Measurements from ENCODE around the gene PSMG2. TPM values are rescaled to one million over a fixed set of nuclear protein-coding genes. Genes with fewer than 3 reads are reported as not detected.
"Not testable (repeated sequence)": the region's sequence is repeated elsewhere in the genome, so short reads cannot be mapped to it uniquely, and the experiment has no call there.

Gene PSMG2
- total RNA-seq, 2 donors from 2014 or later: 56.7 to 69.9 TPM

DNA sequence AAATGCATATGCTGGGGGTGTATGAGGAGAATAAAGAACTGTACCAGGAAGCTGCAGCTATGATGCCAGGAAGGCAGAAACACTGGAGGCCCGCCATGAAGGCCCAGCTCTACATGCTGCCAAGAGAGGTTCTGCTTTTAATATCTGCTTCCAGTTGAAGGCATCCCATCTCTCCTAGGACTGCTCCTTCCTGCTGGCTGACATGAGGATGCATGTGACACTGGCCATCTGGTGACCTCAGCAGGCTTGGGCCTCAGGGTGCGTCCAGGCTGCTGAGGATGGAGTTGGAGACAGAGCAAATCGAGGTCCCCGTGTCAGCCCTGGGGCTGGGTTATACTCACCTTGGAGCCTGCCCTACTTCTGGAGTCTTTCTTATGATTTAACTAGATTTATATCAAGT, 49.0 kb downstream of the PSMG2 start:
- DNase-seq (no peak), ATAC-seq (no peak)
- intact Hi-C loops (cut with DNase I, micrococcal nuclease): no loop called here

GRCh38 chr18:12754511-12754910, 51.7 kb downstream of the PSMG2 start:
- intact Hi-C loops (cut with DNase I, micrococcal nuclease): no loop called here
- no peak for DNase-seq
- no peak for ATAC-seq

GRCh38 chr18:12755606-12756005, 52.8 kb downstream of the PSMG2 start:
- ATAC-seq; intact Hi-C loops (cut with DNase I, micrococcal nuclease); DNase-seq: not testable (repeated sequence)

DNA sequence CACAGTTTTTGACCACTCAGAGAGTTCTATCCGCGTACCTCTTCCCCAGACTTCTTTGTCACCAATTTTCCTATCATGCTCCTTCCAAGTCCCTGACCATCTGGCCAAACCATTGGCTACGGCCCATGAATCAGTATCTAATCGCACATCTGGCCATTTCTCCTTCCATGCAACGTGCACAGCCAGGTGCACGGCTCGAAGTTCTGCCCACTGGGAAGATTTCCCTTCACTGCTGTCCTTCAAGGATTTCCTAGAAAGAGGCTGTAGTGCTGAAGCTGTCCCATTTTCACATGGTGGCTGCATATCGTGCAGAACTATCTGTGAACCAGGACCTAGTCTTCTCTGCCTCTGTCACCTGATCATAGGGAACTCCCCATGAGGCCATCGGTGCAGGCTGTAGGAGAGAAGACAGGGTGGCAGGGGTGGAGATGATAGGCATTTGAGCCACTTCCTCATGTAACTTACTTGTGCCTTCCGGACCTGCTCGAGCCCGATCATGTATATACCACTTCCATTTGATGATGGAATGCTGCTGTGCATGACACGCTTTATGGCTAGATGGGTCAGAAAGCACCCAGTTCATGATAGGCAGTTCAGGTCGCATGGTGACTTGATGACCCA, 53.9 kb downstream of the PSMG2 start:
- DNase-seq; intact Hi-C loops (cut with DNase I, micrococcal nuclease); ATAC-seq: not testable (repeated sequence)

- ATAC-seq; intact Hi-C loops (cut with DNase I, micrococcal nuclease); DNase-seq: not testable (repeated sequence)
Measured at GRCh38 chr18:12758566-12758965, 55.7 kb downstream of the PSMG2 start.

DNA sequence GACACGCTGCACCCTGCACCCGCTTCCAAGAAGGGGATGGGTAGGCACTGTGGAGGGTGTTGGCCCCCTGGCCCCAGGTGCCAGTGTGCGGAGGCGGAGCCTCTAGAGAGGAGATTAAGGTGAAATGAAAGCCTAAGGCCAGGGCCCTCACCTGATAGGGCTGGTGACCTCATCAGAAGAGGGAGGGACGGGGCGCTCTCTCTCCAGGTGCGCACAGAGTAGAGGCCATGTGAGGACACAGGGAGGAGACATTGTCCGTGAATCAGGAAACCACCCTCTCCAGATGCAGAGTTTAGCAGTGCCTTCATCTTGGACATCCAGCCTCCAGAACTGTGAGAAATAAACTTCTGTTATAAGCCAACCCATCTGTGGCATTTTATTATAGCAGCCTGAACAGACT, 62.3 kb downstream of the PSMG2 start:
- DNase-seq: peak; percentile 23 to 44
- intact Hi-C loops (cut with DNase I, micrococcal nuclease): no loop called here
- peak; percentile 98 for ATAC-seq

DNA sequence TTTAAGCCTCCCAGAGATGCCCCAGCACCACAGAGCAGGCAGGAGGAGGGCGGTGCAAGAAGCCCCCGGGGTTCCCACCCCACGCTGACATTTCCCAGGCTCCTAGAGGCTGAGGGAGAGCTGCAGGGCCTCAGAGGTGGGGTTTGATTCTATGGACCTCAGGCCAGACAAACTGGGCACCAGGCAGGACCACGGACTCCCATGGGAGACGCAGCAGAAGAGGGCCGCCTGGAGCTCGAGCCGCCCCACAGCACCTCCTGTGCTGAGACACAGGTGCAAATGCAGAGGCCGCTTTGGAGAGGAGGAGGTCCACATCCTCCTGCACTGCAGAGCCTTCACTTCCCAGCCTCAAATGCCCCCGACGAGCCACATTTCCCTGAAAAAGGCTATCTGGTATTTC, 62.7 kb downstream of the PSMG2 start:
- DNase-seq (no peak), ATAC-seq (no peak)
- intact Hi-C loops (cut with DNase I, micrococcal nuclease): no loop called here

DNA sequence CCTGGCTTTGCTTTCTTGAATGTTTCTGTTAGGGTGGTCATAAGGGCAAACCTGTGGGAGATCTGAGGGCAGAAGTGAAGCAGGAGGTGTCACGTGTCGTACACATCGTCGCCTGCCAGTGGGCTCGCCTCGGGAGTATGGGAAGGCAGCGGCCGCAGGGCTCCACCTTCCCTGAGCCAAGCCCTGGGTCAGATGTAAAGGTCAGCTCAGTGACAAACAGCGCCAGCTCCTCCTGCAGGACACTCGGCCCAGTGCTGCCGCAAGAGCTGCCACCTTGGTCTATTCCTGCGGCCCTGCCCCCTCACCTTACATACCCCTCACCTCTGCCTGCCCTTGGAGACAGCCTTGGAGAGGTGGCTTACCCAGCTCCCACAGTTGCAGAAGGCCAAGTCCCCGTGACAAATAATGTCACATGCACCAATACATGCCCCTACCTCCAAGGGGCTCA, 64.2 kb downstream of the PSMG2 start:
- no peak for DNase-seq
- intact Hi-C loops (cut with DNase I, micrococcal nuclease): no loop called here
- no peak for ATAC-seq

- intact Hi-C loops (cut with DNase I, micrococcal nuclease): no loop called here
- ATAC-seq (no peak), DNase-seq (no peak)
Measured at GRCh38 chr18:12767580-12768155, 64.8 kb downstream of the PSMG2 start.

GRCh38 chr18:12768625-12769024, 65.8 kb downstream of the PSMG2 start:
- DNase-seq (no peak), ATAC-seq (no peak)
- intact Hi-C loops (cut with DNase I, micrococcal nuclease): no loop called here

GRCh38 chr18:12769136-12769535, 66.3 kb downstream of the PSMG2 start:
- ATAC-seq: no peak
- no peak for DNase-seq
- intact Hi-C loops (cut with DNase I, micrococcal nuclease): no loop called here

DNA sequence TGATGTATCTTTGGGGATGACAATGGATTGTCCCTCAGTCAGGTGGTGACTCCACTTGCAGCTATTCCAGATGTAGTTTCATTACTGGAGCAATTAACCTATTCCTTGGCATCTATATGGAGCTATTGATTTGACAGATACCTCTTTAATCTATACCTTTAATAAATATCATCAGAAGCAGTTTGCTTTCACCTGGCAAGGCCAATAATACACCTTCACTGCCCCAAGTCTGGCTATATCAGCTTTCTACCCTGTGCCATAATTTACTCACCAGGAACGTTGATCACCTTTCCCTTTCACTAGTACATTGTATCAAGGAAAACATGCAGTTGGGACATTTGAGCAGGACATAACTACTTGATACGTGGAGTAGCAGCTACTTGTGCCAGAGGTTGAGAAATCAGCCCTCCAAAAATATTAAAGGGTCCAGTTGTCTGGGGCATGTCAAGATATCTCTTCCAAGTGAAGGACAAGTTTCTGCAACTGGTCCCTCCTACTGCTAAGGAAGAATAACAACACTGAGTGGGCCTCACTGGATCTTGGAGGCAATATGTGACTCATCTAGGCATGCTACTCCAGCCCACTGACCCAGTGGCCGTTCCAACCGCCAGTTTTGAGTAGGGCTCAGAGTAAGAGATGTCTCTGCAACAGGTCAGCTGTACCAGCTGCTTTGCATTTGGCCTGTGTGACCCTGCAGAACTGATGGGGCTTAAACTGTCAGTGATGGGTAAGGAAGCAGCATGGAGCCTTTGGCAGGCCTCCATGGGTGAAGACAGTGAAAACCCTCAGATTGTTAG, 67.0 kb downstream of the PSMG2 start:
- ATAC-seq: no peak
- DNase-seq: no peak
- intact Hi-C loops (cut with DNase I, micrococcal nuclease): no loop called here

- DNase-seq (no peak), ATAC-seq (no peak)
- intact Hi-C loops (cut with DNase I, micrococcal nuclease): no loop called here
Measured at GRCh38 chr18:12770469-12771219, 67.8 kb downstream of the PSMG2 start.

- no peak for ATAC-seq
- intact Hi-C loops (cut with DNase I, micrococcal nuclease): no loop called here
- DNase-seq: no peak
Measured at GRCh38 chr18:12772111-12772510, 69.3 kb downstream of the PSMG2 start.

GRCh38 chr18:12773369-12773768, 70.5 kb downstream of the PSMG2 start:
- intact Hi-C loops (cut with DNase I, micrococcal nuclease): no loop called here
- ATAC-seq (no peak), DNase-seq (no peak)

- ATAC-seq (no peak), DNase-seq (no peak)
- intact Hi-C loops (cut with DNase I, micrococcal nuclease): no loop called here
Measured at GRCh38 chr18:12774982-12775381, 72.1 kb downstream of the PSMG2 start.
